HepG2 (cell line): Measurements from ENCODE around the gene FNIP2. TPM values are rescaled to one million over a fixed set of nuclear protein-coding genes. Genes with fewer than 3 reads are reported as not detected.

ENCODE experiments used
- CCDC6 ChIP-seq: sonication (generic); formaldehyde crosslinking; IDR thresholded peaks from 2 replicates; pipeline ENCODE4 v1.8.1; 2022; ENCODE audit warnings: mild to moderate bottlenecking, missing genetic modification reagents, moderate library complexity
- HNF4G ChIP-seq, 2 experiments: sonication (generic) in 1 of 2; formaldehyde crosslinking in 1 of 2; IDR thresholded peaks; 2 replicates each; pipeline versions ENCODE4 v1.4.0 to v1.6.1; 2011 to 2020; ENCODE audit warnings: borderline replicate concordance in 2 of 2, low read depth in 2 of 2, mild to moderate bottlenecking in 2 of 2, low read length in 1 of 2, missing genetic modification reagents in 1 of 2, moderate library complexity in 1 of 2
- KLF9 ChIP-seq: IDR thresholded peaks from 2 replicates; pipeline ENCODE4 v1.6.1; 2016; ENCODE audit warnings: low read depth
- MED1 ChIP-seq: sonication (generic); formaldehyde crosslinking; IDR thresholded peaks from 2 replicates; pipeline ENCODE4 v1.4.0; 2020; ENCODE audit warnings: missing genetic modification reagents
- MEIS1 ChIP-seq: sonication (generic); formaldehyde crosslinking; IDR thresholded peaks from 2 replicates; pipeline ENCODE4 v1.9.0; 2021; ENCODE audit warnings: mild to moderate bottlenecking, missing genetic modification reagents, moderate library complexity, borderline replicate concordance
- SIX1 ChIP-seq: sonication (generic); formaldehyde crosslinking; IDR thresholded peaks from 2 replicates; pipeline ENCODE4 v1.4.0; 2020; ENCODE audit warnings: missing genetic modification reagents, borderline replicate concordance
- SMC3 ChIP-seq: IDR thresholded peaks from 2 replicates; pipeline ENCODE4 v1.6.1; 2011; ENCODE audit warnings: low read length, improper control_type of control experiment
- TEAD3 ChIP-seq: optimal IDR thresholded peaks from 2 replicates; pipeline ENCODE3; 2016; ENCODE audit warnings: borderline replicate concordance
- TGIF2 ChIP-seq: IDR thresholded peaks from 2 replicates; pipeline ENCODE4 v1.6.1; 2016; ENCODE audit warnings: control low read depth, missing compliant biosample characterization
- ZNF264 ChIP-seq: sonication (generic); formaldehyde crosslinking; IDR thresholded peaks from 2 replicates; pipeline ENCODE4 v1.4.0; 2020; ENCODE audit warnings: missing genetic modification reagents
- ZNF367 ChIP-seq: sonication (generic); formaldehyde crosslinking; IDR thresholded peaks from 2 replicates; pipeline ENCODE4 v1.4.0; 2020; ENCODE audit warnings: missing genetic modification reagents, borderline replicate concordance
- ZNF563 ChIP-seq: sonication (generic); formaldehyde crosslinking; IDR thresholded peaks from 2 replicates; pipeline ENCODE4 v1.8.0; 2022; ENCODE audit warnings: mild to moderate bottlenecking, moderate library complexity, missing genetic modification reagents
- ZNF564 ChIP-seq: sonication (generic); formaldehyde crosslinking; IDR thresholded peaks from 2 replicates; pipeline ENCODE4 v1.8.1; 2023; ENCODE audit warnings: mild to moderate bottlenecking, missing genetic modification reagents
- ZNF784 ChIP-seq: sonication (generic); formaldehyde crosslinking; IDR thresholded peaks from 2 replicates; pipeline ENCODE4 v1.5.1; 2020; ENCODE audit warnings: missing genetic modification reagents, mild to moderate bottlenecking, borderline replicate concordance
- polyA plus RNA-seq, 8 experiments: library from polyadenylated mRNA; depleted of rRNA in 3 of 8; stranded (reverse) in 7 of 8; unstranded in 1 of 8; fragments of >200 nt; fragmentation: Illumina TruSeq in 4 of 8; extraction: Trizol in 4 of 8; gene quantifications; 2 replicates each; pipeline versions ENCODE4 v1.2.1 to v1.2.3, GENCODE V29; 2011 to 2016; ENCODE audit warnings: low read depth in 4 of 8, missing spikeins in 1 of 8, mixed read lengths in 1 of 8; ENCODE audit not compliant: insufficient read depth in 1 of 8
- total RNA-seq, 5 experiments: library from RNA; depleted of rRNA; stranded (reverse); fragments of >200 nt; fragmentation: Illumina TruSeq; extraction: Trizol; gene quantifications; 2 replicates each; pipeline ENCODE4 v1.2.3, GENCODE V29; 2016; ENCODE audit warnings: low read depth in 1 of 5
- TF ChIP-seq, protein P1 (sequence below): sonication (generic); formaldehyde crosslinking; IDR thresholded peaks from 2 replicates; pipeline ENCODE4 v1.9.0; 2021; ENCODE audit warnings: missing genetic modification reagents, borderline replicate concordance
- TF ChIP-seq, protein P2 (sequence below): sonication (generic); formaldehyde crosslinking; IDR thresholded peaks from 2 replicates; pipeline ENCODE4 v1.5.0; 2020; ENCODE audit warnings: mild to moderate bottlenecking, missing genetic modification reagents
- TF ChIP-seq, protein P3 (sequence below): sonication (generic); formaldehyde crosslinking; IDR thresholded peaks from 2 replicates; pipeline ENCODE4 v1.4.0; 2020; ENCODE audit warnings: missing genetic modification reagents
- TF ChIP-seq, protein P4 (sequence below): sonication (generic); IDR thresholded peaks from 2 replicates; pipeline ENCODE4 v1.6.1; 2016; ENCODE audit warnings: low read depth, borderline replicate concordance

FNIP2 gene
- total and polyA plus RNA-seq, 2 of the 13 experiments (the other 11 are each of a cell fraction or from before 2014, with no cell fraction given), result 15.5 to 21.0 TPM

DNA sequence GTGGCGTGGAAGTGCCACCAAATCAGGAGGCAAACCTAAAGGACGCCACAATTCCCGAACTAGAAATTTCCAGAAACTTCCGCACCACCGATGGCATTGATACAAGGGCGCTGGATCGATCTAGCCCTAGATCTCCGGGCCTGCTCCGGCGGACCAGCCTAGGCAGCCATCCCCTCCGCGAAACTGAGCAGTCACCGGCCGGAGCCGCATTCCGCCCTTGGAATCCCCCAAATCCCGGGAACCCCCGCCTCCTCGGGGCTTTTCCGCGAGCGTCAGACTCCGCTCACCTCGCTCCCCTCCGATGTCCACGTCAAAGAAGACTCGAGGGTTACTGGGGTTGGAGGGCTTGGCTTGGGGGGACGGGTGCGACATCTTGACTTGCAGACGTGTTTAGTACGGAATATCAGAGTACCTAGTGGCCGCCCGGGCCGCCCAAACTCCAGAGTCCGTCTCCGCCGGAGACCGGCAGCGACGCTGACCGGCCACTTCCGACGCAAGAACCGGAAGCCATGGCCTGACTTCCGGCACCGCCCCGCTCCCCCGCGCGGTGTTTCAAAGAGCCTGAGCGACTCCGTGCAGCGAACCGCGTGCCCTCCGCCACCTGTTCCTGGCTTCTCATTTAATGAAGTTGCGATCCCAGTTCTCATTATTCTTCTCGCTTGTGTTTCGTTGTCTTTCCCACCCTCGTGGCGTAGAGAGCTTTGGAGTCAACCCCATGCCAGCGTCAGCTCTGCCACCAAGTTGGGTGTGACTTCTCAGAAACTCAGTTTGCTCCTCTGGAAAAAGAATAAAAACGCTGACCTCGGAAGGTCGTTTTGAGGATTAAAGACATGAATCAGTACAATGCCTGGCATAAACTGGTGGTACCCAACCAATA, 45.7 kb upstream of the FNIP2 start, which contains the start of gene PPID (continued):
- TF ChIP-seq, protein P1, sequence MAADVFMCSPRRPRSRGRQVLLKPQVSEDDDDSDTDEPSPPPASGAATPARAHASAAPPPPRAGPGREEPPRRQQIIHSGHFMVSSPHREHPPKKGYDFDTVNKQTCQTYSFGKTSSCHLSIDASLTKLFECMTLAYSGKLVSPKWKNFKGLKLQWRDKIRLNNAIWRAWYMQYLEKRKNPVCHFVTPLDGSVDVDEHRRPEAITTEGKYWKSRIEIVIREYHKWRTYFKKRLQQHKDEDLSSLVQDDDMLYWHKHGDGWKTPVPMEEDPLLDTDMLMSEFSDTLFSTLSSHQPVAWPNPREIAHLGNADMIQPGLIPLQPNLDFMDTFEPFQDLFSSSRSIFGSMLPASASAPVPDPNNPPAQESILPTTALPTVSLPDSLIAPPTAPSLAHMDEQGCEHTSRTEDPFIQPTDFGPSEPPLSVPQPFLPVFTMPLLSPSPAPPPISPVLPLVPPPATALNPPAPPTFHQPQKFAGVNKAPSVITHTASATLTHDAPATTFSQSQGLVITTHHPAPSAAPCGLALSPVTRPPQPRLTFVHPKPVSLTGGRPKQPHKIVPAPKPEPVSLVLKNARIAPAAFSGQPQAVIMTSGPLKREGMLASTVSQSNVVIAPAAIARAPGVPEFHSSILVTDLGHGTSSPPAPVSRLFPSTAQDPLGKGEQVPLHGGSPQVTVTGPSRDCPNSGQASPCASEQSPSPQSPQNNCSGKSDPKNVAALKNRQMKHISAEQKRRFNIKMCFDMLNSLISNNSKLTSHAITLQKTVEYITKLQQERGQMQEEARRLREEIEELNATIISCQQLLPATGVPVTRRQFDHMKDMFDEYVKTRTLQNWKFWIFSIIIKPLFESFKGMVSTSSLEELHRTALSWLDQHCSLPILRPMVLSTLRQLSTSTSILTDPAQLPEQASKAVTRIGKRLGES (CRISPR knock-in tag), result peak; percentile 46; the same call in 1 of the 2 replicates
- TF ChIP-seq SMC3 (no peak), KLF9 (0 out of 2 replicates have a peak, but pooled peaks have one; percentile 48), CCDC6 (peak; percentile 71; the same call in 1 of the 2 replicates), HNF4G (IDR thresholded peaks at IDR 0.05; ENCODE audit: borderline replicate concordance, low read depth, low read length) (0 out of 2 replicates have a peak, but pooled peaks have one; percentile 30), HNF4G (CRISPR knock-in tag; IDR thresholded peaks at IDR 0.05; ENCODE audit: borderline replicate concordance, low read depth) (no peak), MEIS1 (CRISPR knock-in tag) (peak; percentile 58; the same call in 1 of the 2 replicates), ZNF564 (CRISPR knock-in tag) (no peak), ZNF264 (CRISPR knock-in tag) (0 out of 2 replicates have a peak, but pooled peaks have one; percentile 68), MED1 (CRISPR knock-in tag) (peak; percentile 77), ZNF563 (CRISPR knock-in tag) (peak; percentile 67), ZNF784 (CRISPR knock-in tag) (peak; percentile 70; the same call in 1 of the 2 replicates), TGIF2 (CRISPR knock-in tag) (peak; percentile 79), TEAD3 (CRISPR knock-in tag) (no peak), ZNF367 (CRISPR knock-in tag) (no peak), SIX1 (peak; percentile 29; the same call in 1 of the 2 replicates)
- TF ChIP-seq, protein P2, sequence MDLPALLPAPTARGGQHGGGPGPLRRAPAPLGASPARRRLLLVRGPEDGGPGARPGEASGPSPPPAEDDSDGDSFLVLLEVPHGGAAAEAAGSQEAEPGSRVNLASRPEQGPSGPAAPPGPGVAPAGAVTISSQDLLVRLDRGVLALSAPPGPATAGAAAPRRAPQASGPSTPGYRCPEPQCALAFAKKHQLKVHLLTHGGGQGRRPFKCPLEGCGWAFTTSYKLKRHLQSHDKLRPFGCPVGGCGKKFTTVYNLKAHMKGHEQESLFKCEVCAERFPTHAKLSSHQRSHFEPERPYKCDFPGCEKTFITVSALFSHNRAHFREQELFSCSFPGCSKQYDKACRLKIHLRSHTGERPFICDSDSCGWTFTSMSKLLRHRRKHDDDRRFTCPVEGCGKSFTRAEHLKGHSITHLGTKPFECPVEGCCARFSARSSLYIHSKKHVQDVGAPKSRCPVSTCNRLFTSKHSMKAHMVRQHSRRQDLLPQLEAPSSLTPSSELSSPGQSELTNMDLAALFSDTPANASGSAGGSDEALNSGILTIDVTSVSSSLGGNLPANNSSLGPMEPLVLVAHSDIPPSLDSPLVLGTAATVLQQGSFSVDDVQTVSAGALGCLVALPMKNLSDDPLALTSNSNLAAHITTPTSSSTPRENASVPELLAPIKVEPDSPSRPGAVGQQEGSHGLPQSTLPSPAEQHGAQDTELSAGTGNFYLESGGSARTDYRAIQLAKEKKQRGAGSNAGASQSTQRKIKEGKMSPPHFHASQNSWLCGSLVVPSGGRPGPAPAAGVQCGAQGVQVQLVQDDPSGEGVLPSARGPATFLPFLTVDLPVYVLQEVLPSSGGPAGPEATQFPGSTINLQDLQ (CRISPR knock-in tag), result no peak
- TF ChIP-seq, protein P3, sequence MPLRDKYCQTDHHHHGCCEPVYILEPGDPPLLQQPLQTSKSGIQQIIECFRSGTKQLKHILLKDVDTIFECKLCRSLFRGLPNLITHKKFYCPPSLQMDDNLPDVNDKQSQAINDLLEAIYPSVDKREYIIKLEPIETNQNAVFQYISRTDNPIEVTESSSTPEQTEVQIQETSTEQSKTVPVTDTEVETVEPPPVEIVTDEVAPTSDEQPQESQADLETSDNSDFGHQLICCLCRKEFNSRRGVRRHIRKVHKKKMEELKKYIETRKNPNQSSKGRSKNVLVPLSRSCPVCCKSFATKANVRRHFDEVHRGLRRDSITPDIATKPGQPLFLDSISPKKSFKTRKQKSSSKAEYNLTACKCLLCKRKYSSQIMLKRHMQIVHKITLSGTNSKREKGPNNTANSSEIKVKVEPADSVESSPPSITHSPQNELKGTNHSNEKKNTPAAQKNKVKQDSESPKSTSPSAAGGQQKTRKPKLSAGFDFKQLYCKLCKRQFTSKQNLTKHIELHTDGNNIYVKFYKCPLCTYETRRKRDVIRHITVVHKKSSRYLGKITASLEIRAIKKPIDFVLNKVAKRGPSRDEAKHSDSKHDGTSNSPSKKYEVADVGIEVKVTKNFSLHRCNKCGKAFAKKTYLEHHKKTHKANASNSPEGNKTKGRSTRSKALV (CRISPR knock-in tag), result peak; percentile 67; the same call in 1 of the 2 replicates
- TF ChIP-seq, protein P4, sequence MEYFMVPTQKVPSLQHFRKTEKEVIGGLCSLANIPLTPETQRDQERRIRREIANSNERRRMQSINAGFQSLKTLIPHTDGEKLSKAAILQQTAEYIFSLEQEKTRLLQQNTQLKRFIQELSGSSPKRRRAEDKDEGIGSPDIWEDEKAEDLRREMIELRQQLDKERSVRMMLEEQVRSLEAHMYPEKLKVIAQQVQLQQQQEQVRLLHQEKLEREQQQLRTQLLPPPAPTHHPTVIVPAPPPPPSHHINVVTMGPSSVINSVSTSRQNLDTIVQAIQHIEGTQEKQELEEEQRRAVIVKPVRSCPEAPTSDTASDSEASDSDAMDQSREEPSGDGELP, result peak; percentile 70; the same call in 1 of the 2 replicates
